Right lobe of liver (tissue), 6 donors: Measurements from ENCODE around the gene MOB4. TPM values are rescaled to one million over a fixed set of nuclear protein-coding genes. Genes with fewer than 3 reads are reported as not detected.
A peak's percentile ranks its signal among the peaks of the same experiment; 100 is the strongest.
"Not testable (repeated sequence)": the region's sequence is repeated elsewhere in the genome, so short reads cannot be mapped to it uniquely, and the experiment has no call there.

Source experiments
- ATAC-seq, 4 donors: fragments of 200-7000 bp; cut with Tn5 transposase; one replicate each; pipeline ENCODE4 v1.9.1; 2020; ENCODE audit warnings: mild to moderate bottlenecking in 4 of 4, moderate library complexity in 4 of 4
- DNase-seq, 3 donors: peaks; one replicate each; pipeline ENCODE4 v3.0.0-alpha.2; 2020
- H3K27ac ChIP-seq, 3 donors: fragments of 200-600 bp; one replicate each; pipeline ENCODE4 v1.8.0; 2022
- H3K27me3 ChIP-seq, 2 donors: fragments of 200-600 bp; one replicate each; pipeline ENCODE4 v1.8.0; 2022
- H3K36me3 ChIP-seq, 4 donors: fragments of 200-600 bp; sonication (generic) in 1 of 4; one replicate each; pipeline versions ENCODE4 v1.5.1 to v1.8.0; 2017 to 2022; ENCODE audit warnings: control low read depth in 1 of 4
- H3K4me1 ChIP-seq, 4 donors: fragments of 200-600 bp; sonication (generic) in 1 of 4; one replicate each; pipeline versions ENCODE4 v1.5.1 to v1.8.0; 2017 to 2022; ENCODE audit warnings: control low read depth in 1 of 4
- H3K4me3 ChIP-seq, 3 donors: fragments of 200-600 bp; one replicate each; pipeline ENCODE4 v1.8.0; 2022
- H3K9me3 ChIP-seq, 4 donors: fragments of 200-600 bp; sonication (generic) in 1 of 4; one replicate each; pipeline versions ENCODE4 v1.5.1 to v1.8.0; 2017 to 2022; ENCODE audit warnings: control low read depth in 1 of 4
- POLR2A ChIP-seq: fragments of 450-650 bp; IDR thresholded peaks from one replicate; pipeline ENCODE4 v1.6.1; 2017; ENCODE audit warnings: antibody characterized with exemption, mild to moderate bottlenecking
- WGBS: methylation state at CpG from one replicate; pipeline ENCODE4 v1.1.6; 2018; ENCODE audit warnings: low coverage, low lambda C conversion rate; ENCODE audit not compliant: insufficient coverage; ENCODE audit errors: missing lambda C conversion rate; 5-methylcytosine and 5-hydroxymethylcytosine counted together
- intact Hi-C, 2 donors: fragments of 100-400 bp; cut with DNase I; formaldehyde crosslinking; loops; one replicate each; pipeline versions ENCODE4 v1.11.2 to v1.14.1; 2022
- total RNA-seq, 6 experiments: library from RNA; depleted of rRNA in 2 of 6; stranded (reverse); fragments of >200 nt in 2 of 6; fragmentation: NEBNext Ultra II Directional in 3 of 6; extraction: Animal tissue kit (Norgen Biotek cat#: 25700) in 3 of 6; gene quantifications; one replicate each; pipeline versions ENCODE4 v1.1.0 to v1.2.4, GENCODE V29; 2016 to 2023
- TF ChIP-seq, protein P1 (sequence below), 4 donors: fragments of 200-600 bp in 3 of 4; fragments of 450-650 bp in 1 of 4; IDR thresholded peaks; one replicate each; pipeline versions ENCODE4 v1.5.1 to v1.8.0; 2016 to 2022; ENCODE audit warnings: antibody characterized with exemption in 4 of 4, mild to moderate bottlenecking in 2 of 4
- donor health status: DM: no; HTN: yes; CAD: no.
- donor health status: DM: no; HTN: no; CAD: no.
- donor health status: DM: no; HTN: no; CAD: no.
- donor health status: DM: no; HTN: yes; CAD: no.
- donor health status: DM: no; HTN: yes; CAD: no.

The MOB4 gene
- total RNA-seq, 6 experiments from 2014 or later = 3.4 to 10.7 (median 8.0) TPM

DNA sequence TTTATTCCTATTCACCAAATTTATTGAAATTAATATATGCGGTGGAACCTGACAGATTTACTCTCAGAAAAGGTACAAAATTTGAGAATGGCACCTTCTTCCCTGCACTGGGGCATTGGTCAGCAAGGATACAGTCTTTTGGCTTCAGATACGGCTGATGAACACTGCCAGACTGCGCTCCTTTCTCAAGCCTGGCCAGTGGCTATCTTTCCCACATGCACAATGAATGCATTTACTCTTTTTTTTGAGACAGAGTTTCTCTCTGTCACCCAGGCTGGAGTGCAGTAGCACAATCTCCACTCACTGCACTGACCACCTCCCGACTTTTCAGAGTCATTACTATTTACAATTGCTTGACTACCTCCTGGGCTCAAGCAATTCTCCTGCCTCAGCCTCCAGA, 61.6 kb downstream of the MOB4 start:
- Histone ChIP-seq H3K36me3 (no peaks in the 10 kb centered on the region), H3K4me1 (peaks cover 0 to 15% (median 0%) of the 10 kb centered on the region in 4 donors), H3K4me3 (no peak overlapping the region), H3K27ac (no peak overlapping the region), H3K27me3 (no peaks in the 10 kb centered on the region), H3K9me3 (no peaks in the 10 kb centered on the region)
- intact Hi-C loops = no loop called here
- no peak for DNase-seq
- 74% methylated on average over 3 of the region's 4 CpGs for WGBS
- TF ChIP-seq POLR2A = no peak
- TF ChIP-seq, protein P1, sequence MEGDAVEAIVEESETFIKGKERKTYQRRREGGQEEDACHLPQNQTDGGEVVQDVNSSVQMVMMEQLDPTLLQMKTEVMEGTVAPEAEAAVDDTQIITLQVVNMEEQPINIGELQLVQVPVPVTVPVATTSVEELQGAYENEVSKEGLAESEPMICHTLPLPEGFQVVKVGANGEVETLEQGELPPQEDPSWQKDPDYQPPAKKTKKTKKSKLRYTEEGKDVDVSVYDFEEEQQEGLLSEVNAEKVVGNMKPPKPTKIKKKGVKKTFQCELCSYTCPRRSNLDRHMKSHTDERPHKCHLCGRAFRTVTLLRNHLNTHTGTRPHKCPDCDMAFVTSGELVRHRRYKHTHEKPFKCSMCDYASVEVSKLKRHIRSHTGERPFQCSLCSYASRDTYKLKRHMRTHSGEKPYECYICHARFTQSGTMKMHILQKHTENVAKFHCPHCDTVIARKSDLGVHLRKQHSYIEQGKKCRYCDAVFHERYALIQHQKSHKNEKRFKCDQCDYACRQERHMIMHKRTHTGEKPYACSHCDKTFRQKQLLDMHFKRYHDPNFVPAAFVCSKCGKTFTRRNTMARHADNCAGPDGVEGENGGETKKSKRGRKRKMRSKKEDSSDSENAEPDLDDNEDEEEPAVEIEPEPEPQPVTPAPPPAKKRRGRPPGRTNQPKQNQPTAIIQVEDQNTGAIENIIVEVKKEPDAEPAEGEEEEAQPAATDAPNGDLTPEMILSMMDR (IDR thresholded peaks at IDR 0.05) = no peak
- ATAC-seq = no peak

DNA sequence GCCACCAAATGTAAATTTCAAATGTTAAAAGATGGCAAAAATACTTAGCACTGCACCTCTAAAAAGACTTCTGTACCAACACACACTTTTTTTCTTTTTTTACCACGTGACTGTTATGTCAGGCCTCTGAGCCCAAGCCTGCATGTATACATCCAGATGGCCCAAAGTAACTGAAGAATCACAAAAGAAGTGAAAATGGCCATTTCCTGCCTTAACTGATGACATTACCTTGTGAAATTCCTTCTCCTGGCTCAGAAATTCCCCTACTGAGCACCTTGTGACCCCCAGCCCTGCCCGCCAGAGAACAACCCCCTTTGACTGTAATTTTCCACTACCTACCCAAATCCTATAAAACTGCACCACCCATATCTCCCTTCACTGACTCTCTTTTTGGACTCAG, 62.4 kb downstream of the MOB4 start:
- peaks cover 0 to 15% (median 0%) of the 10 kb centered on the region in 4 donors for H3K4me1 ChIP-seq
- H3K27ac ChIP-seq, intact Hi-C loops, H3K36me3 ChIP-seq, H3K9me3 ChIP-seq, H3K27me3 ChIP-seq, H3K4me3 ChIP-seq, ATAC-seq, DNase-seq: not testable (repeated sequence)
- WGBS = 73% methylated on average over 1 of the region's 2 CpGs

DNA sequence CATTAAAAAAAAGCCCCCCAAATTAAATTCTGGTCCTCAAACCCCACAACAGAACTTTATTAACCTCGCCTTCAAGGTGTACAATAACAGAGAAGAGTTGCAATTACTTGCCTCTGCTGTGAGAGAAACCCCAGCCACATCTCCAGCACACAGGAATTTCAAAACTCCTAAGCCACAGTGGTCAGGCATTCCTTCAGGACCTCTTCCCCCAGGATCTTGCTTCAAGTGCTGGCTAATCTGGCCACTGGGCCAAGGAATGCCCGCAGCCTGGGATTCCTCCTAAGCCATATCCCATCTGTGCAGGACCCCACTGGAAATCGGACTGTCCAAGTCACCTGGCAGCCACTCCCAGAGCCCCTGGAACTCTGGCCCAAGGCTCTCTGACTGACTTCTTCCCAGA, 64.3 kb downstream of the MOB4 start:
- intact Hi-C loops = not testable (repeated sequence)

DNA sequence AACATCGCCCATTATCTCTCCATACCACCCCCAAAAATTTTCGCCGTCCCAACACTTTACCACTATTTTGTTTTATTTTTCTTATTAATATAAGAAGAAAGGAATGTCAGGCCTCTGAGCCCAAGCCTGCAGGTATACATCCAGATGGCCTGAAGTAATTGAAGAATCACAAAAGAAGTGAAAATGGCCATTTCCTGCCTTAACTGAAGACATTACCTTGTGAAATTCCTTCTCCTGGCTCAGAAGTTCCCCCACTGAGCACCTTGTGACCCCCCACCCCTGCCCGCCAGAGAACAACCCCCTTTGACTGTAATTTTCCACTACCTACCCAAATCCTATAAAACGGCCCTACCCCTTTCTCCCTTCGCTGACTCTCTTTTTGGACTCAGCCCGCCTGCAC, 71.4 kb downstream of the MOB4 start:
- ATAC-seq, H3K27me3 ChIP-seq, H3K9me3 ChIP-seq, H3K4me1 ChIP-seq, intact Hi-C loops, DNase-seq, H3K27ac ChIP-seq, H3K4me3 ChIP-seq, H3K36me3 ChIP-seq: not testable (repeated sequence)
- 81% methylated on average over 7 of the region's 7 CpGs for WGBS

More for the DNA sequence above, 64.3 kb downstream of the MOB4 start:
- not testable (repeated sequence) for ATAC-seq, H3K36me3 ChIP-seq, H3K4me3 ChIP-seq, DNase-seq, H3K9me3 ChIP-seq, H3K27me3 ChIP-seq, H3K27ac ChIP-seq
- peaks cover 0 to 15% (median 0%) of the 10 kb centered on the region in 4 donors for H3K4me1 ChIP-seq
- 73% methylated on average over 2 of the region's 3 CpGs for WGBS

DNA sequence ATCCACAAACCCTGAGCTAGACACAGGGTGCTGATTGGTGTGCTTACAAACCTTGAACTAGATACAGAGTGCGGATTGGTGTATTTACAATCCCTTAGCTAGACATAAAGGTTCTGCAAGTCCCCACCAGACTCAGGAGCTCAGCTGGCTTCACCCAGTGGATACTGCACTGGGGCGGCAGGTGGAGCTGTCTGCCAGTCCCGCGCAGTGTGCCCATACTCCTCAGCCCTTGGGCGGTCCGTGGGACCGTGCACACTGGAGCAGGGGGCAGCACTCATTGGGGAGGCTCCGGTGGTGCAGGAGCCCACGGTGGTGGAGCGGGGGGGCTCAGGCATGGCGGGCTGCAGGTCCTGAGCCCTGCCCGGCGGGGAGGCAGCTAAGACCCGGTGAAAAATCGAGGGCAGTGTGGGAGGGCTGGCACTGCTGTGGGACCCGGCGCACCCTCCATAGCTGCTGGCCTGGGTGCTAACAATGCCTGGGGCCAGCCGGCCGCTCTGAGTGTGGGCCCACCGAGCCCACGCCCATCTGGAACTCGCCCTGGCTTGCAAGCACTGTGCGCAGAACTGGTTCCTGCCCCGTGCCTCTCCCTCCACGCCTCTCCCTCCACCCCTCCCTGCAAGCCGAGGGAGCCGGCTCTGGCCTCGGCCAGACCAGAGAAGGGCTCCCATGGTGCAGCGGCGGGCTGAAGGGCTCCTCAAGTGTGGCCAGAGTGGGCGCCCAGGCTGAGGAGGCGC, 75.6 kb downstream of the MOB4 start:
- DNase-seq (no peak), ATAC-seq (peak in 1 of 4 donors; percentile 36)
- Histone ChIP-seq H3K36me3 (no peaks in the 10 kb centered on the region), H3K4me1 (no peaks in the 10 kb centered on the region), H3K9me3 (no peaks in the 10 kb centered on the region), H3K27me3 (no peaks in the 10 kb centered on the region), H3K27ac (no peak overlapping the region), H3K4me3 (no peak overlapping the region)
- intact Hi-C loops = no loop called here
- no peak for TF ChIP-seq POLR2A
- TF ChIP-seq, protein P1 (IDR thresholded peaks at IDR 0.05) = no peak
- WGBS = no CpG with 5 or more reads among the region's 32 CpGs

DNA sequence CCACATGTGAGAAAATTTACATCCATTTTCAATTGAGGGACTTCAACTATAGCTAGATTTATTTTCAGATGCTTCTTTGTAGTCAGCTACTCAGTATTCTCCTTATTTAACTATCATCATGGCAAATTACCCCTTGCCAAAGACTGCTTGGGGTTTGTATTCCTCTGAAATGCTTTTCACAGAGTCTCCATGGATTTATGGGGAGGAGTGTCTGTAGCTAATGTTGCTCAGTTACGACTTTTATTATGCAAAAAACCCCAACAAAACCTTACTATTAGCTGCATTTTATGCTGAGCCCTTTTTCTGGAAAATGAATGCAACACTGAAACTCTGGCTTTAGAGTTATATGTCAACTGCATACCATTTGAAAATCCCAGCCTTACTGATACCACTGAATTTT, 80.9 kb downstream of the MOB4 start:
- DNase-seq = no peak
- intact Hi-C loops = no loop called here
- Histone ChIP-seq H3K4me1 (no peaks in the 10 kb centered on the region), H3K9me3 (no peaks in the 10 kb centered on the region), H3K27ac (no peak overlapping the region), H3K36me3 (no peaks in the 10 kb centered on the region), H3K27me3 (no peaks in the 10 kb centered on the region), H3K4me3 (no peak overlapping the region)
- TF ChIP-seq POLR2A = no peak
- TF ChIP-seq, protein P1 (IDR thresholded peaks at IDR 0.05) = no peak
- ATAC-seq = no peak
- 55% methylated on average over 1 of the region's 1 CpG for WGBS
